Ovary (tissue), 9 donors: ENCODE measurements around the gene TAOK3. TPM values are rescaled to one million over a fixed set of nuclear protein-coding genes. Genes with fewer than 3 reads are reported as not detected.
A peak's percentile ranks its signal among the peaks of the same experiment; 100 is the strongest.
"Not testable (repeated sequence)": the region's sequence is repeated elsewhere in the genome, so short reads cannot be mapped to it uniquely, and the experiment has no call there.

Source experiments
- DNase-seq, 5 donors: peaks; one replicate each; pipeline ENCODE4 v3.0.0-alpha.2; 2019 to 2020
- H3K27ac ChIP-seq, 2 donors: fragments of 200-600 bp; one replicate each; pipeline versions ENCODE4 v1.5.1 to v1.8.0; 2019 to 2022
- H3K27me3 ChIP-seq: fragments of 200-600 bp; one replicate; pipeline ENCODE4 v1.8.0; 2022
- H3K36me3 ChIP-seq: fragments of 200-600 bp; sonication (generic); one replicate; pipeline ENCODE4 v1.5.1; 2019
- H3K4me1 ChIP-seq: one replicate; pipeline ENCODE4 v1.8.1; 2013; ENCODE audit warnings: mild to moderate bottlenecking, moderate library complexity; ENCODE audit not compliant: insufficient read depth
- H3K4me3 ChIP-seq: fragments of 200-600 bp; sonication (generic); one replicate; pipeline ENCODE4 v1.5.1; 2017
- H3K9me3 ChIP-seq, 2 donors: fragments of 200-600 bp in 1 of 2; sonication (generic) in 1 of 2; one replicate each; pipeline versions ENCODE4 v1.5.1 to v1.8.1; 2013 to 2019; ENCODE audit warnings: mild to moderate bottlenecking in 1 of 2, moderate library complexity in 1 of 2
- CTCF ChIP-seq, 3 donors: fragments of 450-650 bp in 2 of 3; fragments of 200-600 bp in 1 of 3; IDR thresholded peaks; one replicate each; pipeline versions ENCODE4 v1.5.1 to v1.8.0; 2016 to 2022; ENCODE audit warnings: antibody characterized with exemption in 3 of 3, mild to moderate bottlenecking in 1 of 3
- EP300 ChIP-seq: sonication (generic); formaldehyde crosslinking; IDR thresholded peaks from one replicate; pipeline ENCODE4 v1.6.1; 2017; ENCODE audit warnings: antibody characterized with exemption
- POLR2A ChIP-seq: fragments of 450-650 bp; IDR thresholded peaks from one replicate; pipeline ENCODE4 v1.6.1; 2017; ENCODE audit warnings: antibody characterized with exemption, mild to moderate bottlenecking, moderate library complexity
- WGBS, 3 donors: extraction: QIAGEN DNeasy Blood & Tissue Kit in 1 of 3; methylation state at CpG; one replicate each; pipeline versions ENCODE4 v1.1.5 to v1.1.7; 2013 to 2017; 5-methylcytosine and 5-hydroxymethylcytosine counted together
- intact Hi-C, 4 donors: fragments of 100-400 bp; cut with DNase I; formaldehyde crosslinking; loops; one replicate each; pipeline versions ENCODE4 v1.11.0 to v1.15.1; 2022 to 2023
- polyA plus RNA-seq, 2 donors: library from polyadenylated mRNA; stranded (reverse); fragments of 200-250 nt in 1 of 2; fragments of 350-450 nt in 1 of 2; fragmentation: Illumina TruSeq in 1 of 2; extraction: RNeasy Lipid Tissue Mini Kit (QIAGEN cat#74804) in 1 of 2; gene quantifications; one replicate each; pipeline ENCODE4 v1.2.3, GENCODE V29; 2013 to 2014
- total RNA-seq, 7 donors: library from RNA; depleted of rRNA in 2 of 7; stranded (reverse); fragments of >200 nt in 2 of 7; fragmentation: NEBNext Ultra II Directional in 3 of 7; extraction: Animal tissue kit (Norgen Biotek cat#: 25700) in 3 of 7; gene quantifications; one replicate each; pipeline versions ENCODE4 v1.1.0 to v1.2.4, GENCODE V29; 2016 to 2023
- donor health status: DM: no; HTN: no; CAD: no; lungs with moderate emphysema.
- donor health status: DM: no; HTN: no; CAD: no.
- donor health status: Bipolar disorder and iron deficiency.
- donor health status: DM: yes; HTN: yes; CAD: no.
- donor health status: DM: no; HTN: no; CAD: no.
- donor health status: DM: yes; HTN: yes; CAD: no.

The TAOK3 gene
- total and polyA plus RNA-seq, 9 donors: 12.6 to 31.0 (median 23.0) TPM

GRCh38 chr12:118409834-118410233, 37.1 kb upstream of the TAOK3 start:
- Histone ChIP-seq H3K27me3 (no peaks in the 10 kb centered on the region), H3K36me3 (no peaks in the 10 kb centered on the region), H3K4me1 (no peaks in the 10 kb centered on the region), H3K4me3 (no peak overlapping the region), H3K9me3 (no peaks in the 10 kb centered on the region), H3K27ac (no peak overlapping the region)
- 82 to 94% (median 88%) methylated on average over 2 of the region's 2 CpGs for WGBS, 3 donors
- TF ChIP-seq CTCF (IDR thresholded peaks at IDR 0.05) (no peak), POLR2A (no peak), EP300 (no peak)
- intact Hi-C loops: no loop called here
- no peak for DNase-seq

GRCh38 chr12:118408241-118408640, 35.5 kb upstream of the TAOK3 start:
- H3K36me3 ChIP-seq, H3K4me1 ChIP-seq, DNase-seq, H3K4me3 ChIP-seq, H3K9me3 ChIP-seq, H3K27ac ChIP-seq, H3K27me3 ChIP-seq, intact Hi-C loops: not testable (repeated sequence)
- WGBS, 3 donors: 79 to 86% (median 84%) methylated on average over 8 of the region's 8 CpGs

- peak; percentile 43 to 71 (median 61) for DNase-seq
- Histone ChIP-seq H3K4me3 (no peak overlapping the region), H3K9me3 (no peaks in the 10 kb centered on the region), H3K36me3 (no peaks in the 10 kb centered on the region), H3K27ac (no peak overlapping the region), H3K27me3 (no peaks in the 10 kb centered on the region), H3K4me1 (no peaks in the 10 kb centered on the region)
- TF ChIP-seq POLR2A: no peak
- TF ChIP-seq CTCF (IDR thresholded peaks at IDR 0.05): peak; percentile 50 to 58 (median 55)
- intact Hi-C loops: no loop called here
- 42 to 47% (median 45%) methylated on average over 4 of the region's 4 CpGs for WGBS, 3 donors
Observed at GRCh38 chr12:118404876-118405521, 32.3 kb upstream of the TAOK3 start.

GRCh38 chr12:118402251-118402650, 29.5 kb upstream of the TAOK3 start:
- intact Hi-C loops: no loop called here
- DNase-seq: no peak
- no peak overlapping the region for H3K4me3 ChIP-seq
- no peak overlapping the region for H3K27ac ChIP-seq
- H3K36me3 ChIP-seq: no peaks in the 10 kb centered on the region
- H3K27me3 ChIP-seq: no peaks in the 10 kb centered on the region
- no peak for TF ChIP-seq POLR2A
- no peak for TF ChIP-seq CTCF (IDR thresholded peaks at IDR 0.05)
- no peak for TF ChIP-seq EP300
- H3K4me1 ChIP-seq: no peaks in the 10 kb centered on the region
- no peaks in the 10 kb centered on the region for H3K9me3 ChIP-seq
- WGBS, 3 donors: 64 to 71% (median 67%) methylated on average over 6 of the region's 6 CpGs

- TF ChIP-seq EP300: no peak
- TF ChIP-seq POLR2A: no peak
- TF ChIP-seq CTCF (IDR thresholded peaks at IDR 0.05): no peak
- DNase-seq: no peak
- H3K4me1 ChIP-seq: no peaks in the 10 kb centered on the region
- no peaks in the 10 kb centered on the region for H3K9me3 ChIP-seq
- intact Hi-C loops: no loop called here
- no peaks in the 10 kb centered on the region for H3K27me3 ChIP-seq
- 89 to 95% (median 95%) methylated on average over 5 of the region's 5 CpGs for WGBS, 3 donors
- no peak overlapping the region for H3K4me3 ChIP-seq
- H3K36me3 ChIP-seq: no peaks in the 10 kb centered on the region
- no peak overlapping the region for H3K27ac ChIP-seq
Observed at GRCh38 chr12:118398940-118399339, 26.2 kb upstream of the TAOK3 start.
